Hepatocyte (in vitro differentiated cells): ENCODE data around the gene NME2. TPM values are rescaled to one million over a fixed set of nuclear protein-coding genes. Genes with fewer than 3 reads are reported as not detected.

Source experiments
- DNase-seq: peaks from one replicate; pipeline ENCODE4 v3.0.0-alpha.2; 2016; ENCODE audit warnings: low spot score
- H2AFZ ChIP-seq: fragments of 200-600 bp; sonication (generic); 2 replicates; pipeline ENCODE4 v1.6.0; 2016; ENCODE audit warnings: antibody characterized with exemption, mild to moderate bottlenecking
- H3K27ac ChIP-seq: fragments of 200-600 bp; sonication (generic); 2 replicates; pipeline ENCODE4 v1.5.1; 2016; ENCODE audit warnings: mild to moderate bottlenecking
- H3K27me3 ChIP-seq: fragments of 200-600 bp; sonication (generic); 2 replicates; pipeline ENCODE4 v1.6.1; 2016
- H3K36me3 ChIP-seq: fragments of 200-600 bp; sonication (generic); replicated peaks from 2 replicates; pipeline ENCODE4 v1.5.1; 2016; ENCODE audit warnings: low read depth; ENCODE audit not compliant: insufficient read depth
- H3K4me1 ChIP-seq: fragments of 200-600 bp; sonication (generic); 2 replicates; pipeline ENCODE4 v1.5.1; 2016; ENCODE audit warnings: mild to moderate bottlenecking, moderate library complexity; ENCODE audit not compliant: insufficient read depth
- H3K4me2 ChIP-seq: fragments of 200-600 bp; sonication (generic); 2 replicates; pipeline ENCODE4 v1.6.0; 2016
- H3K4me3 ChIP-seq: fragments of 200-600 bp; sonication (generic); 2 replicates; pipeline ENCODE4 v1.5.1; 2016; ENCODE audit warnings: mild to moderate bottlenecking
- H3K79me2 ChIP-seq: fragments of 200-600 bp; sonication (generic); 2 replicates; pipeline ENCODE4 v1.6.0; 2017; ENCODE audit warnings: mild to moderate bottlenecking
- H3K9me2 ChIP-seq: fragments of 200-600 bp; sonication (generic); replicated peaks from 2 replicates; pipeline ENCODE4 v1.6.0; 2017; ENCODE audit warnings: mild to moderate bottlenecking; ENCODE audit not compliant: insufficient read depth
- H3K9me3 ChIP-seq: fragments of 200-600 bp; sonication (generic); 2 replicates; pipeline ENCODE4 v1.5.1; 2016; ENCODE audit warnings: low read depth, mild to moderate bottlenecking
- H4K20me1 ChIP-seq: fragments of 200-600 bp; sonication (generic); 2 replicates; pipeline ENCODE4 v1.6.0; 2016; ENCODE audit warnings: mild to moderate bottlenecking; ENCODE audit not compliant: insufficient read depth, poor library complexity, severe bottlenecking
- EZH2 ChIP-seq: fragments of 200-600 bp; sonication (generic); IDR thresholded peaks from 2 replicates; pipeline ENCODE4 v1.6.1; 2016; ENCODE audit warnings: antibody characterized with exemption, mild to moderate bottlenecking, borderline replicate concordance
- EZH2phosphoT487 ChIP-seq: fragments of 200-600 bp; sonication (generic); IDR thresholded peaks from one replicate; pipeline ENCODE4 v1.6.1; 2018; ENCODE audit warnings: antibody characterized with exemption, mild to moderate bottlenecking, low read depth, moderate library complexity; ENCODE audit not compliant: unreplicated experiment, severe bottlenecking
- WGBS: methylation state at CpG from one replicate; pipeline ENCODE4 v1.1.6; 2016; ENCODE audit warnings: low lambda C conversion rate; ENCODE audit errors: missing lambda C conversion rate; 5-methylcytosine and 5-hydroxymethylcytosine counted together
- polyA plus RNA-seq: library from polyadenylated mRNA; unstranded; fragments of >200 nt; fragmentation: Nextera tagmentation; extraction: Ambion mirVana; gene quantifications from 2 replicates; pipeline ENCODE4 v1.2.1, GENCODE V29; 2016
- total RNA-seq: library from RNA; depleted of rRNA; stranded (reverse); fragments of >200 nt; gene quantifications from 2 replicates; pipeline ENCODE4 v1.2.3, GENCODE V29; 2014
- TF ChIP-seq, protein P1 (sequence below): fragments of 200-600 bp; sonication (generic); IDR thresholded peaks from 2 replicates; pipeline ENCODE4 v1.5.1; 2016; ENCODE audit warnings: antibody characterized with exemption, mild to moderate bottlenecking; ENCODE audit not compliant: poor library complexity

NME2 gene
- total and polyA plus RNA-seq, 2 experiments from 2014 or later, result 290 to 531 TPM

DNA sequence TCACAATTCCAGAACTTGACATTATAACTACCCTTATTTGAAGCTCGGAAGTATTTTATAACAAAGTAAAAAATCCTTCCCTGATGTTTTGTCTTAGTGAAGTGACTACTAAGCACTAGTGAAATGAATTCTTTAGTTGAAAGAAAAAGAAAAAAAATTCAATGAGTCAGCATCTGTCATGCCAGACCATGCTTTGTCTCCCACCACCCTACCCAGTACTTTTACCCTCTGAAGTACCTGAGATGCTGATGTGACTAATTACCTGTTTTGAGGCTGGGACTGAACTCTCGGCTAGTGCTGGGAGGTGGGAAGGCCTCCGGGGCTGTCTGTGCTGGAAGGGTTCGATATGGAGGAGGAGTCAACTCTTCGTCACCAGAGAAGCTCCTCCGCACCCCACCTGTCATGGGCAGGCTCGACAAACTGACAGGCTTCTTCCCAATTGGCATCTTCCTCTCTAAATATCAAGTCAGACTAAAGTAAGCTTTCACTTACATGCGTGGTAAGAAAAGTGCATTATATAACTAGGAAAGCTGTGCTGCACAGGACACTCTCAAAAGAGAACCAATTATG is 19.6 kb downstream of the NME2 start:
- DNase-seq, result no peak
- H3K27ac ChIP-seq, result no peak overlapping the region
- H3K4me2 ChIP-seq, result no peak overlapping the region
- no peaks in the 10 kb centered on the region for H3K79me2 ChIP-seq
- no peak overlapping the region for H3K4me3 ChIP-seq
- no peaks in the 10 kb centered on the region for H3K27me3 ChIP-seq
- H3K9me3 ChIP-seq, result no peaks in the 10 kb centered on the region
- no peaks in the 10 kb centered on the region for H3K4me1 ChIP-seq
- WGBS, result 95% methylated on average over 8 of the region's 8 CpGs
- H3K36me3 ChIP-seq, result no peaks in the 10 kb centered on the region
- H3K9me2 ChIP-seq, result no peaks in the 10 kb centered on the region
- no peaks in the 10 kb centered on the region for H4K20me1 ChIP-seq
- TF ChIP-seq, protein P1, sequence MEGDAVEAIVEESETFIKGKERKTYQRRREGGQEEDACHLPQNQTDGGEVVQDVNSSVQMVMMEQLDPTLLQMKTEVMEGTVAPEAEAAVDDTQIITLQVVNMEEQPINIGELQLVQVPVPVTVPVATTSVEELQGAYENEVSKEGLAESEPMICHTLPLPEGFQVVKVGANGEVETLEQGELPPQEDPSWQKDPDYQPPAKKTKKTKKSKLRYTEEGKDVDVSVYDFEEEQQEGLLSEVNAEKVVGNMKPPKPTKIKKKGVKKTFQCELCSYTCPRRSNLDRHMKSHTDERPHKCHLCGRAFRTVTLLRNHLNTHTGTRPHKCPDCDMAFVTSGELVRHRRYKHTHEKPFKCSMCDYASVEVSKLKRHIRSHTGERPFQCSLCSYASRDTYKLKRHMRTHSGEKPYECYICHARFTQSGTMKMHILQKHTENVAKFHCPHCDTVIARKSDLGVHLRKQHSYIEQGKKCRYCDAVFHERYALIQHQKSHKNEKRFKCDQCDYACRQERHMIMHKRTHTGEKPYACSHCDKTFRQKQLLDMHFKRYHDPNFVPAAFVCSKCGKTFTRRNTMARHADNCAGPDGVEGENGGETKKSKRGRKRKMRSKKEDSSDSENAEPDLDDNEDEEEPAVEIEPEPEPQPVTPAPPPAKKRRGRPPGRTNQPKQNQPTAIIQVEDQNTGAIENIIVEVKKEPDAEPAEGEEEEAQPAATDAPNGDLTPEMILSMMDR, result no peak
- no peak for TF ChIP-seq EZH2phosphoT487
- no peak for TF ChIP-seq EZH2
- H2AFZ ChIP-seq, result no peak overlapping the region

- H3K4me3 ChIP-seq, result no peak overlapping the region
- H3K79me2 ChIP-seq, result no peaks in the 10 kb centered on the region
- H3K27ac ChIP-seq, result no peak overlapping the region
- H3K4me1 ChIP-seq, result no peaks in the 10 kb centered on the region
- TF ChIP-seq EZH2phosphoT487 (no peak), EZH2 (no peak)
- TF ChIP-seq, protein P1, result no peak
- peak; percentile 7 for DNase-seq
- no peaks in the 10 kb centered on the region for H4K20me1 ChIP-seq
- 68% methylated on average over 9 of the region's 9 CpGs for WGBS
- no peaks in the 10 kb centered on the region for H3K9me2 ChIP-seq
- H3K4me2 ChIP-seq, result no peak overlapping the region
- H2AFZ ChIP-seq, result no peak overlapping the region
- no peaks in the 10 kb centered on the region for H3K27me3 ChIP-seq
- no peaks in the 10 kb centered on the region for H3K36me3 ChIP-seq
- no peaks in the 10 kb centered on the region for H3K9me3 ChIP-seq
These were observed 22.1 kb downstream of the NME2 start for GRCh38 chr17:51188271-51188833.

GRCh38 chr17:51189162-51189561 is 23.0 kb downstream of the NME2 start:
- DNase-seq, result no peak
- no peaks in the 10 kb centered on the region for H3K4me1 ChIP-seq
- no peak overlapping the region for H3K4me2 ChIP-seq
- H3K79me2 ChIP-seq, result no peaks in the 10 kb centered on the region
- H3K27ac ChIP-seq, result no peak overlapping the region
- H4K20me1 ChIP-seq, result no peaks in the 10 kb centered on the region
- TF ChIP-seq, protein P1, result no peak
- no peak for TF ChIP-seq EZH2phosphoT487
- no peak for TF ChIP-seq EZH2
- no peak overlapping the region for H2AFZ ChIP-seq
- no peaks in the 10 kb centered on the region for H3K36me3 ChIP-seq
- H3K4me3 ChIP-seq, result no peak overlapping the region
- no peaks in the 10 kb centered on the region for H3K9me2 ChIP-seq
- H3K27me3 ChIP-seq, result no peaks in the 10 kb centered on the region
- H3K9me3 ChIP-seq, result no peaks in the 10 kb centered on the region
